ENCODE results near the gene PRR20B. TPM values are rescaled to one million over a fixed set of nuclear protein-coding genes. Genes with fewer than 3 reads are reported as not detected.
A peak's percentile ranks its signal among the peaks of the same experiment; 100 is the strongest.

The PRR20B gene
- total RNA-seq, 1 experiment from 2014 or later = not detected

DNA sequence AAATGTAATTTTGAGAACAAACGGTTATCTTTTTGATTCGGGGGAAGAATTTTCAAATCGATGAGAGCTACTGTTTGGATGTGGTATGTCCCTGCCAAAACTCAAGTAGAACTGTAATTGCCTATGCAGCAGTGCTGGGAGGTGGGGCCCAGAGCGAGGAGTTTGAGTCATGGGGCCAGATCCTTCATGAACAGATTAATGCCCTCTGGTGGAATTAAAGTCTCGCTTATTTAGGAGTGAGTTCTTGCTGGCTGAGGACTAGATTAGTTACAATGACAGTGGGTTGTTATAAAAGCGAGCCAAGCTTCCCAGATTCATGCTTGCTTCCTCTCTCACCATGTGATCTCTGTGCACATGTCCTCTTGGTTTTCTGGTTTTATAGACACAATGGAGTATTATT, 18.4 kb upstream of the PRR20B start:
- peak; percentile 28 for DNase-seq (ENCODE audit: low spot score)
- ATAC-seq = peak; percentile 77
- no peaks in the 10 kb centered on the region for H3K27me3 Mint-ChIP-seq (ENCODE audit: low read depth)
- ChIA-PET POLR2A (no interaction called here), CTCF (no interaction called here)
- no peak overlapping the region for H3K4me3 Mint-ChIP-seq
- no peaks in the 10 kb centered on the region for H3K9me3 Mint-ChIP-seq
- no peaks in the 10 kb centered on the region for H3K36me3 Mint-ChIP-seq
- H3K27ac Mint-ChIP-seq = no peak overlapping the region
- TF ChIP-seq IRF2 (CRISPR knock-in tag; IDR thresholded peaks at IDR 0.05; ENCODE audit: borderline replicate concordance, low read depth) = no peak
- H3K4me1 Mint-ChIP-seq = no peaks in the 10 kb centered on the region

GRCh38 chr13:57136093-57136492, 11.2 kb upstream of the PRR20B start:
- H3K27me3 Mint-ChIP-seq (ENCODE audit: low read depth) = no peaks in the 10 kb centered on the region
- ATAC-seq (no peak), DNase-seq (ENCODE audit: low spot score) (no peak)
- ChIA-PET POLR2A (no interaction called here), CTCF (no interaction called here)
- H3K27ac Mint-ChIP-seq = no peak overlapping the region
- H3K36me3 Mint-ChIP-seq = no peaks in the 10 kb centered on the region
- H3K9me3 Mint-ChIP-seq = no peaks in the 10 kb centered on the region
- TF ChIP-seq ZNF396 (CRISPR knock-in tag; IDR thresholded peaks at IDR 0.05; ENCODE audit: borderline replicate concordance) = no peak
- no peak for TF ChIP-seq ATF1 (CRISPR knock-in tag; IDR thresholded peaks at IDR 0.05)
- no peak for TF ChIP-seq FOXJ3 (CRISPR knock-in tag; IDR thresholded peaks at IDR 0.05; ENCODE audit: borderline replicate concordance)
- TF ChIP-seq ZNF138 (CRISPR knock-in tag; conservative IDR thresholded peaks at IDR 0.05) = no peak
- no peak for TF ChIP-seq TP53 (CRISPR knock-in tag; IDR thresholded peaks at IDR 0.05)
- TF ChIP-seq FOXP1 (CRISPR knock-in tag; IDR thresholded peaks at IDR 0.05; ENCODE audit: borderline replicate concordance) = no peak
- TF ChIP-seq, protein P1, sequence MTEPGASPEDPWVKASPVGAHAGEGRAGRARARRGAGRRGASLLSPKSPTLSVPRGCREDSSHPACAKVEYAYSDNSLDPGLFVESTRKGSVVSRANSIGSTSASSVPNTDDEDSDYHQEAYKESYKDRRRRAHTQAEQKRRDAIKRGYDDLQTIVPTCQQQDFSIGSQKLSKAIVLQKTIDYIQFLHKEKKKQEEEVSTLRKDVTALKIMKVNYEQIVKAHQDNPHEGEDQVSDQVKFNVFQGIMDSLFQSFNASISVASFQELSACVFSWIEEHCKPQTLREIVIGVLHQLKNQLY (CRISPR knock-in tag; IDR thresholded peaks at IDR 0.05) = no peak
- TF ChIP-seq, protein P2, sequence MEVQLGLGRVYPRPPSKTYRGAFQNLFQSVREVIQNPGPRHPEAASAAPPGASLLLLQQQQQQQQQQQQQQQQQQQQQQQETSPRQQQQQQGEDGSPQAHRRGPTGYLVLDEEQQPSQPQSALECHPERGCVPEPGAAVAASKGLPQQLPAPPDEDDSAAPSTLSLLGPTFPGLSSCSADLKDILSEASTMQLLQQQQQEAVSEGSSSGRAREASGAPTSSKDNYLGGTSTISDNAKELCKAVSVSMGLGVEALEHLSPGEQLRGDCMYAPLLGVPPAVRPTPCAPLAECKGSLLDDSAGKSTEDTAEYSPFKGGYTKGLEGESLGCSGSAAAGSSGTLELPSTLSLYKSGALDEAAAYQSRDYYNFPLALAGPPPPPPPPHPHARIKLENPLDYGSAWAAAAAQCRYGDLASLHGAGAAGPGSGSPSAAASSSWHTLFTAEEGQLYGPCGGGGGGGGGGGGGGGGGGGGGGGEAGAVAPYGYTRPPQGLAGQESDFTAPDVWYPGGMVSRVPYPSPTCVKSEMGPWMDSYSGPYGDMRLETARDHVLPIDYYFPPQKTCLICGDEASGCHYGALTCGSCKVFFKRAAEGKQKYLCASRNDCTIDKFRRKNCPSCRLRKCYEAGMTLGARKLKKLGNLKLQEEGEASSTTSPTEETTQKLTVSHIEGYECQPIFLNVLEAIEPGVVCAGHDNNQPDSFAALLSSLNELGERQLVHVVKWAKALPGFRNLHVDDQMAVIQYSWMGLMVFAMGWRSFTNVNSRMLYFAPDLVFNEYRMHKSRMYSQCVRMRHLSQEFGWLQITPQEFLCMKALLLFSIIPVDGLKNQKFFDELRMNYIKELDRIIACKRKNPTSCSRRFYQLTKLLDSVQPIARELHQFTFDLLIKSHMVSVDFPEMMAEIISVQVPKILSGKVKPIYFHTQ (CRISPR knock-in tag; IDR thresholded peaks at IDR 0.05) = no peak
- TF ChIP-seq ZNF512 (CRISPR knock-in tag; IDR thresholded peaks at IDR 0.05; ENCODE audit: borderline replicate concordance) = no peak
- no peak for TF ChIP-seq JUN (CRISPR knock-in tag; IDR thresholded peaks at IDR 0.05)
- no peak for TF ChIP-seq EMX1 (CRISPR knock-in tag; IDR thresholded peaks at IDR 0.05)
- TF ChIP-seq IRF2 (CRISPR knock-in tag; IDR thresholded peaks at IDR 0.05; ENCODE audit: borderline replicate concordance, low read depth) = no peak
- TF ChIP-seq, protein P3, sequence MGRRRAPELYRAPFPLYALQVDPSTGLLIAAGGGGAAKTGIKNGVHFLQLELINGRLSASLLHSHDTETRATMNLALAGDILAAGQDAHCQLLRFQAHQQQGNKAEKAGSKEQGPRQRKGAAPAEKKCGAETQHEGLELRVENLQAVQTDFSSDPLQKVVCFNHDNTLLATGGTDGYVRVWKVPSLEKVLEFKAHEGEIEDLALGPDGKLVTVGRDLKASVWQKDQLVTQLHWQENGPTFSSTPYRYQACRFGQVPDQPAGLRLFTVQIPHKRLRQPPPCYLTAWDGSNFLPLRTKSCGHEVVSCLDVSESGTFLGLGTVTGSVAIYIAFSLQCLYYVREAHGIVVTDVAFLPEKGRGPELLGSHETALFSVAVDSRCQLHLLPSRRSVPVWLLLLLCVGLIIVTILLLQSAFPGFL (CRISPR knock-in tag; IDR thresholded peaks at IDR 0.05; ENCODE audit: borderline replicate concordance) = no peak
- TF ChIP-seq ZNF232 (CRISPR knock-in tag; IDR thresholded peaks at IDR 0.05) = no peak
- no peak for TF ChIP-seq ZNF423 (CRISPR knock-in tag; IDR thresholded peaks at IDR 0.05)
- TF ChIP-seq TCF7 (CRISPR knock-in tag; IDR thresholded peaks at IDR 0.05; ENCODE audit: low read depth) = no peak
- TF ChIP-seq PRRX2 (CRISPR knock-in tag; IDR thresholded peaks at IDR 0.05) = no peak
- no peaks in the 10 kb centered on the region for H3K4me1 Mint-ChIP-seq
- no peak overlapping the region for H3K4me3 Mint-ChIP-seq

- no peaks in the 10 kb centered on the region for H3K36me3 Mint-ChIP-seq
- ATAC-seq (no peak), DNase-seq (ENCODE audit: low spot score) (no peak)
- H3K9me3 Mint-ChIP-seq = no peaks in the 10 kb centered on the region
- H3K4me3 Mint-ChIP-seq = no peak overlapping the region
- no peaks in the 10 kb centered on the region for H3K27me3 Mint-ChIP-seq (ENCODE audit: low read depth)
- ChIA-PET CTCF (no interaction called here), POLR2A (no interaction called here)
- H3K27ac Mint-ChIP-seq = no peak overlapping the region
- H3K4me1 Mint-ChIP-seq = no peaks in the 10 kb centered on the region
- no peak for TF ChIP-seq ZNF317 (CRISPR knock-in tag; IDR thresholded peaks at IDR 0.05; ENCODE audit: borderline replicate concordance, low read depth)
- TF ChIP-seq OVOL2 (CRISPR knock-in tag; IDR thresholded peaks at IDR 0.05; ENCODE audit: borderline replicate concordance) = no peak
- no peak for TF ChIP-seq ZNF138 (CRISPR knock-in tag; conservative IDR thresholded peaks at IDR 0.05)
- TF ChIP-seq TEAD4 (CRISPR knock-in tag; IDR thresholded peaks at IDR 0.05) = no peak
- TF ChIP-seq ZNF512 (CRISPR knock-in tag; IDR thresholded peaks at IDR 0.05; ENCODE audit: borderline replicate concordance) = no peak
- TF ChIP-seq FOXP1 (CRISPR knock-in tag; IDR thresholded peaks at IDR 0.05; ENCODE audit: borderline replicate concordance) = no peak
- no peak for TF ChIP-seq USF2 (CRISPR knock-in tag; IDR thresholded peaks at IDR 0.05)
- TF ChIP-seq ZBTB43 (CRISPR knock-in tag; IDR thresholded peaks at IDR 0.05) = no peak
- TF ChIP-seq CREM (CRISPR knock-in tag; IDR thresholded peaks at IDR 0.05) = no peak
These were observed 9.7 kb upstream of the PRR20B start for GRCh38 chr13:57137585-57137984.
